Stimulated activated CD8-positive, alpha-beta memory T cell treated with anti-CD3 and anti-CD28 coated beads, Interleukin-12 subunit alpha, Interleukin-12 subunit beta, amount 100 ng/mL, for 4 hours (primary cell): ENCODE measurements around the gene PDPK1.
"Not testable (repeated sequence)": the region's sequence is repeated elsewhere in the genome, so short reads cannot be mapped to it uniquely, and the experiment has no call there.

Experiments
- DNase-seq: peaks from one replicate; pipeline ENCODE4 v3.0.0-alpha.2; 2020; ENCODE audit warnings: low read depth

PDPK1 gene

DNA sequence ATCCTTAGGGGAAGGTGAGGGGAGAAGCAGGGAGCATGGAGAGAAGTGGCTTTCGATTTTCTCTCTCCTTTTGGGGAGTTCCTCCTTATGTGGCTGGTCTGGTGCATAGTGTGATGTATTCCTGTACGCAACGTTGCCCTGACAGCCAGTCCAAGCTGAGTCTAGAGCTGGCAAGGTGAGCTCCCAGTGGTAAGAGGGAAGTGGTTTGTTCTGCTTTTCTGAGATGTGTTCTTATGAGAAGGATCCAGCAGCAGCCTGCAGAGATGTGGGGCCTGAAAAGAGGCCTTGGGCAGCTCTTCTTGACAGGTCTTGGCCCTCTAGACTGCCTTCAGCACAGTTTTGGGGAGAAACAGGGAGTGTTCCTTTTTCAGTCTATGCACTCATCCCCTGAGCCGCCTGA lies 3.1 kb downstream of the PDPK1 start:
- DNase-seq = not testable (repeated sequence)

- not testable (repeated sequence) for DNase-seq
Observed at GRCh38 chr16:2541409-2541808, 3.6 kb downstream of the PDPK1 start.

GRCh38 chr16:2543771-2544170 lies 6.0 kb downstream of the PDPK1 start:
- DNase-seq = not testable (repeated sequence)

GRCh38 chr16:2550283-2550878 lies 12.6 kb downstream of the PDPK1 start:
- not testable (repeated sequence) for DNase-seq

GRCh38 chr16:2551420-2551889 lies 13.6 kb downstream of the PDPK1 start:
- not testable (repeated sequence) for DNase-seq

DNA sequence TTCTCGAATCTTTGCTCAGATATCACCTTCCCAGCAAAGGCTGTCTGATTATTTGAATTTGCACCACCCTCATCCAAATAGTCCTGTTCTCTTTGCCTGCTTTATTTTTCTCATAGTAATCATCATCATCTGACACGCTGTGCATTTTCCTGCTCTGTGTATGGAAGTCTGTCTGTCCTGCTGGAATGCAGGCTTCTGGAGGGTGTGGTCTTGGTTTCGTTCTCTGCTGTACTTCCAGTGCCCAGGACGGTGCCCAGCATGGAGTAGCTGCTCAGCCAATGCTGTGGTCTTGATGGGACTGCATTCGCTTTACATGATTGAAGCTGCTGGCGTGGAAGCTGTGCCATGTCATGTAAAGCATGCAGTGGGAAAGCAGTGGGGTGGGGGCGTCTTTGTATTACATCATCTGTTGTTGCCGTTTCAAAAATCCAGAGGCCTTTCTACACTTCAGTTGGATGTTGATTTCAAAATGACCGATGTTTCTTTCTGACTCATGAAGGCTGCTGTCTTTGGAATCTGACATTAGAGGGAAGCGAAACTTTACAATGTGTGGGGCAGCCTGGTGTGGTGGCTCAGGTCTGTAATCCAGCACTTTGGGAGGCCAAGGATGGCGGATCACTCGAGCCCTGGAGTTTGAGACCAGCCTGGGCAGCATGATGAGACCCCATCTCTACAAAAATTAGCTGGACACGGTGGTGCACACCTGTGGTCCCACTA lies 17.0 kb downstream of the PDPK1 start:
- not testable (repeated sequence) for DNase-seq

- DNase-seq = not testable (repeated sequence)
Observed at GRCh38 chr16:2557150-2557549, 19.3 kb downstream of the PDPK1 start.

DNA sequence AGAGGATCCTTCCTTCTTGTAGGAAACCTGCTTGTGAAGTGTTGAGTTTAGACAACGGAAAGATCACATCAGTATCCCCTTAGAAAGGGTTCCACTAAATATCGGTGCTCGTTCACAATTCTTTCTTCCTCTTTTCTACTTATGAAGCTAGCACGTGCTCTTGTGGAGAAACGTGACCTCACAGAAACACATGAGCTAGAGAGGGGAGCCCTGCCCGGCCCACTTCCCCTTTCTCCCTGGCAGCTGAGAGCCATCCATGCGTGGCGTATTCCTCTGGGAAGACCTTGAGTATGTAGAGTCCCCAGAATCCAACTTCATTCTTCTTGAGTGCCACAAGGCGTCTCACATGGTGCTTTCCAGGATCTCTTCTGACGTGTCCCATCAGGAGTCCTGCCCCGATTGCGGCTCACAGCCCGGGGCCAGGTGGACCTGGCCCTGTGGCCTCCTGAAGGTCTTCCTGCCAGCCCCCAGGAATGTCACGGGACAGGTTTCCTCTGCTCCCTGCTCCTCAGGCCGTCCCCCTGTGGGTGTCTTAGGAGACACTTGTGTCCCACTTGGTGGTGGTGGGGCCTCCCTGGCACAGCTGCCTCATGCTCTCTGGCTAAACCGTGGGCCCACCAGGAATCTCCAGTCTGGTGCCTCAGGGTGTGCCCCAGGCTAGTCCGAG lies 22.4 kb downstream of the PDPK1 start:
- DNase-seq = not testable (repeated sequence)

- DNase-seq = peak; percentile 24
Observed at GRCh38 chr16:2560798-2561133, 22.9 kb downstream of the PDPK1 start.

DNA sequence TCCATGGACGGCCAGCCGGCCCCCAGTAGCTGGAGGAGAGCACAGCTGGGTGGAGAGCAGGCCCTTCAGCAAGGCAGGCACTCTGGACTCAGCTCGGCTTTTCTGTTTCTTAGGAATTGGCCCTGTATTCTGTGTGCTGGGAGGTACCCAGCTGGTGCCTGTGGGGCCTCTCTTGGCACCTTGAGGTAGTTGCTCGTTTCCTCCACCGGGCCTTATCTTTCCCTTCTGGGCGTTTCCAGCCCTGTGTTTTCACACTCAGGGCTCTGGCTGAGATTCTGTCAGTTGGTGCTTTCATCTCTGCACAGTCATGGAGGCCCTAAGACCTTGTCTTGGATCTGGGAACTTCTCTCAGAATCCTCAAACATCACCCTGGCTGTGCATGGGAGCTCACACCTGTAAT lies 29.7 kb downstream of the PDPK1 start:
- not testable (repeated sequence) for DNase-seq

DNA sequence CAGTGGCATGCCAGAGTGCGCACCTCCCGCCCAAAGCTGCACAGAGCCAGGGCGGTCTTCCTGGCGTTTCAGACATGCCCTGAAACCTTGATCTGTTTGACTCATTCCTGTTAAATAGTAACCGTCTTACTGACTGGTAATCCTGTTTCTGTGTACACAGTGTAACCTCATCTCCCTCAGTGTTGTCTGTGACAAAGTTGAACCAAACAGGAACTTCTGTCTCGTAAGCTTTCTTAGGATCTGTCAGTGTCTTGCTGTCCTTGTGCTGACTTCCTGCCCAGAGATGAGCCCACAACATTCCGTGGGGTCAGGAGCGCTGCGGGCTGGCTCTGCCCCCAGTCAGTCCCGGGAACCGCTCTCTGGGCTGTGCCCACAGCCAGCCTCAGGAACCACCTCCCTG lies 30.8 kb downstream of the PDPK1 start:
- DNase-seq = not testable (repeated sequence)

DNA sequence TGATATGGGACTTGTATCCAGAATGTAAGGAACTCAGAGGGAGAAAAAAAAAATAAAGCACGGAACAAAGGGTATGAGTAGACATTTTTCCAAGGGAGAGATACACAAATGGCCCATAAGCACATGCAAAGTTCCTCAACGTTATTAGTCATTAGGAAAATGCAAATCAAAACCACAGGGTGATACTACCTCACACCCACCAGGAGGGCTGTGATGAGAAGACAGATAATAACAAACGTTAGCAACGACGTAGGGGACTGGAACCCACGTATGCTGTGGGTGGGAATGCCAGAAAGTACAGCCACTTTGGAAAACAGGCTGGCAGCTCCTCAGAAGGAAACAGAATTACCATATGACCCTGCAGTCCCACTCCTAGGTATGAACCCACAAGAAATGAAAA lies 34.9 kb downstream of the PDPK1 start:
- DNase-seq = not testable (repeated sequence)

- not testable (repeated sequence) for DNase-seq
Observed at GRCh38 chr16:2575839-2576238, 38.0 kb downstream of the PDPK1 start.

DNA sequence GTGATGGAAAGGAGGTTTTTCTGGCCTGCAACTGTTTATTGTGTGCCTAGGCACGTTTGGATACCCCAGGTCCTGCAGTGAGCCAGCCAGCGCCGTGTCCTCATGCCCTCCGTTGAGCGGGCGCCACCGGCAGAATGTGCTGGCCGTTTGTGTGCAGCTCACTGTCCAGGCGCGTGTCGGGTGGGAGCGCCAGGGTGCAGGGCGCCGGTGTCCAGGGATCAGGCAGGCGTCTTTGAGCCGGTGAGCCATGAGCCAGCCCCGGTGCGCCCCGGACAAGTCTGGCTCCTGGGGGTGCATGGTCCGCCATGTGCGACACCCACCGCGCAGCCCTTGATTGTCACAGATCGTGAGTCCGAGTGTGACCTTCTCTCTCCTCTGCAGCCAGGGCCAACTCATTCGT lies 39.2 kb downstream of the PDPK1 start:
- not testable (repeated sequence) for DNase-seq

GRCh38 chr16:2578905-2579304 lies 41.1 kb downstream of the PDPK1 start:
- DNase-seq = not testable (repeated sequence)

DNA sequence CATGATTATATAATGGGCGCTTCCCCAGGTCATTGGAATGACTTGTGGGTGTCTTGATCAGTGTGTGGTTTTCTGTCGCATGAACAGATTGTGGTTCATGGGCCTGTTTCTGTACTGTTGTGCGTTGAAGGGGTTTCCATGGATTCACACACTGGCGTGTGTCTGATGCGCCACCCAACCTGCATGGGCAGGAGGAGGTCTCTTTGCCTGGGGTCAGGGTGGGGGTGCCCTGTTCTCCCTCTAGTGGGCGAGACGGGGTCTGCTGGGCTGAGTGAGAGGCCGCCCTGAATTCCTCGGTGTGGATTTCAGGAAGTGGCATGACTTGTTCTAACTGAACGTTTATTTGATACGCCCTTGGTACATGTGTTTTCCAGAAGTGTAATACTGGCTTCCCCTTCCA lies 42.3 kb downstream of the PDPK1 start:
- DNase-seq = not testable (repeated sequence)

DNA sequence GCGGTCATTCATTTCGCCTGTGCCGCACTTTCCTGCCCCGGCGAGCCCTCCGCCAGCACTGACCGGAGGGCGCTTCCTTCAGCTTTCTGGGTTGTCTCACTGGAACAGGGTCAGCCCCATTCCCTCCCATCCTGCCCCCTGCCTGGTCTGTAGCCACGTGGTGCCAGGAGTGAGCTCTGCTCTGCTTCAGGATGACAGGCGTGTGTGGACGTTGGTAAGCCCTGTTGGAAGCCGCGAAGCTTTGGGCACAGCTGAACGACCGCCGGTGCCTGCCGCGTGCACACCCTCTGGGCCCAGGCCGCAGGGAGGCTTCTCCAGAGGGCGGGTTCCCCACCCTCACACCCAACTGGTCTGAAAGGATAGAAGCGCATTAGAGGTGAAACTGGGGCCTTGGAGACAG lies 43.0 kb downstream of the PDPK1 start:
- not testable (repeated sequence) for DNase-seq

DNA sequence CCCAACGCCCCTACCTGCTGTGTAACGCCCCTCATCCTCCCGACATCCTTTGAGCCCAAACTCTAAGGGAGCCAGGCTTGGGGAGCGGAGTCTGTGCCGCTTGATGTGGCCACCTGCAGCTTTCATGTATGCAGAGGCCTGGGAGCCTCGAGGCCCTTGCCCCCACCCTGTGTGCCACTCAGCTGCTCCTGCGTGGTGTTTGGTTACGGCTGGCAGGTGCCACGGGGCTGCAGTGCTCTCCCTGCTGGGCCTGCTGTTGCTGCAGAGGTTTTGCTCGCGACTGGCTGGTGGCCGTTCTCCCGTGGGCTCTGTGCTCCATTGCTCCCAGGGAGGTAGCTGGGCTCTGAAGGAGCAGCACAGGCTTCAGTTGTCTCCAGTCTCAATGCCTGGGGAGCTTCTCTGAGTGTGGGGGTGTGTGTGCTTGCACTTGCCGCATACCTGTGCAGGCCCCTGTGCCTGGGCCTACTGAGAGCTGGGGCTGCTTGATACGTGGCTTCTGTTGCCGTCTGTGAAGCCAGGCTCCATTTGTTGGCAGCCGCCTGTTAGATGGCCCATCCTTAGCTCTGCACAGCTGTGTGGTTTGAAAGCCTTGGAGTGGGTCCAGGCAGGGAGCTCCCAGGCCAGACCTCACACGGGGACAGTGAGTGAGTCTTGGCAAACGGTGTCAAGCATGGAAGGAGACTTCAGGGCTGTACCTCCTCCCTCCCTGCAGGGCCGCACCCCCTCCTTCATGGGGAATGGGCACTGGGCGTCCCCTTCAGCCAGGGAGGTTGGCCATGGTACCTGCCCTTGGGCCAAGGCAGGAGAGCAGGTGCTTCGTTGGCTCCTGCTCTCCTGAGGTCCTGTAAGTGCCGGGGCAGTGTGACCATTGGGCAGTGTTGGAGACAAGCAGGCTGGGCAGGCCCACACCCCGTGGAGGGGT lies 47.2 kb downstream of the PDPK1 start:
- no peak for DNase-seq

GRCh38 chr16:2585651-2586081 lies 47.8 kb downstream of the PDPK1 start:
- no peak for DNase-seq

- no peak for DNase-seq
Observed at GRCh38 chr16:2586241-2586640, 48.4 kb downstream of the PDPK1 start.

DNA sequence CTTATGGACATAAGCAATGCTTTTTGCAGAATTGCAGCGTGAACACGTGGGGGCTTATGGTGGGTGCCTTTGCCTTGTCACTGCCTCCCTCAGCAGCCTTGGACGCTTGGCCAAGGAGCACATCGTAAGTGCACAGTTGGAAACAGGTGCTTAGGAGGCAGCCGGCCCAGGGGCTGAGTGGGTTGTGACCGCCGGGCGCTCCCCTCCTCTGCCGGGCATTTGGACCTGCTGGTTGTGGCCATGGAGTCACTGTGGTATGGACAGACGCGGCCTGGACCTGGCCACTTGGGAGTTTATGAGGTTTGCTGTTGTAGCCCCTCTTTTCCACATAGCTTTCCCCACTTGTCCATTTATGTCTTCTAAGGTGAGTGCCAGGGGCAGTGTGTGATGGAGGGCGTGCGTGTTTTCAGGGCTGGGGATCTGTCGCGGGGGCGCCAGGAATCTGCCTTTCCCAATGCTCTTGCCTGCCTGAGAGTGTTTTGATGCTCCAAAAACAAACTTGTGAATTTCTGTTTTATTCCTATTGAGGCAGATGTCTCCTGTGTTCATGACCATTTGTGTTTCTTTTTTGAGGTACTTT lies 49.2 kb downstream of the PDPK1 start:
- no peak for DNase-seq
